DND-41 (cell line): Measurements from ENCODE around the gene ACOXL.
"Not testable (repeated sequence)": the region's sequence is repeated elsewhere in the genome, so short reads cannot be mapped to it uniquely, and the experiment has no call there.

Source experiments
- ATAC-seq: fragments of 200-7000 bp; cut with Tn5 transposase; 3 replicates; pipeline ENCODE4 v1.9.1; 2021; ENCODE audit warnings: low read depth; ENCODE audit not compliant: insufficient read depth
- DNase-seq: peaks from one replicate; pipeline ENCODE4 v3.0.0-alpha.2; 2020
- H2AFZ ChIP-seq: 2 replicates; pipeline ENCODE4 v1.6.0; 2012; ENCODE audit warnings: low read depth, low read length
- H3K27ac ChIP-seq: 2 replicates; pipeline ENCODE4 v1.5.1; 2012; ENCODE audit warnings: low read length, inconsistent platforms
- H3K27me3 ChIP-seq: fragments of 200-600 bp; sonication (generic); 2 replicates; pipeline ENCODE4 v1.6.0; 2012; ENCODE audit warnings: low read length, mild to moderate bottlenecking, inconsistent platforms; ENCODE audit not compliant: insufficient read depth, poor library complexity
- H3K36me3 ChIP-seq: 2 replicates; pipeline ENCODE4 v1.5.1; 2012; ENCODE audit warnings: low read length, inconsistent platforms; ENCODE audit not compliant: insufficient read depth
- H3K4me1 ChIP-seq: 2 replicates; pipeline ENCODE4 v1.5.1; 2012; ENCODE audit warnings: mild to moderate bottlenecking, low read length; ENCODE audit not compliant: insufficient read depth
- H3K4me2 ChIP-seq: 2 replicates; pipeline ENCODE4 v1.6.0; 2012; ENCODE audit warnings: mild to moderate bottlenecking, moderate library complexity, low read length, inconsistent platforms; ENCODE audit not compliant: insufficient read depth
- H3K4me3 ChIP-seq, 2 experiments: fragments of 200-600 bp in 1 of 2; shearing (Covaris generic) in 1 of 2; 2 replicates each; pipeline ENCODE4 v1.5.1; 2012 to 2016; ENCODE audit warnings: inconsistent platforms in 2 of 2, low read length in 2 of 2, mild to moderate bottlenecking in 2 of 2, low read depth in 1 of 2, moderate library complexity in 1 of 2
- H3K79me2 ChIP-seq: 2 replicates; pipeline ENCODE4 v1.6.0; 2012; ENCODE audit warnings: low read length, inconsistent platforms; ENCODE audit not compliant: insufficient read depth
- H3K9ac ChIP-seq: 2 replicates; pipeline ENCODE4 v1.6.0; 2012; ENCODE audit warnings: low read depth, mild to moderate bottlenecking, inconsistent platforms, low read length, moderate library complexity
- H3K9me3 ChIP-seq: 2 replicates; pipeline ENCODE4 v1.5.1; 2012; ENCODE audit warnings: low read length, moderate library complexity, mild to moderate bottlenecking, inconsistent platforms; ENCODE audit not compliant: insufficient read depth, severe bottlenecking
- H4K20me1 ChIP-seq: 2 replicates; pipeline ENCODE4 v1.6.0; 2012; ENCODE audit warnings: low read length; ENCODE audit not compliant: insufficient read depth
- EZH2 ChIP-seq: IDR thresholded peaks from 3 replicates; pipeline ENCODE4 v1.6.1; 2012; ENCODE audit warnings: borderline replicate concordance, low read depth, mild to moderate bottlenecking, moderate library complexity, low read length, inconsistent platforms; ENCODE audit not compliant: severe bottlenecking
- TF ChIP-seq, protein P1 (sequence below): IDR thresholded peaks from 2 replicates; pipeline ENCODE4 v1.5.1; 2012; ENCODE audit warnings: borderline replicate concordance, low read length, moderate library complexity, mild to moderate bottlenecking; ENCODE audit not compliant: poor library complexity, severe bottlenecking; ENCODE audit errors: extremely low read depth

Gene ACOXL

DNA sequence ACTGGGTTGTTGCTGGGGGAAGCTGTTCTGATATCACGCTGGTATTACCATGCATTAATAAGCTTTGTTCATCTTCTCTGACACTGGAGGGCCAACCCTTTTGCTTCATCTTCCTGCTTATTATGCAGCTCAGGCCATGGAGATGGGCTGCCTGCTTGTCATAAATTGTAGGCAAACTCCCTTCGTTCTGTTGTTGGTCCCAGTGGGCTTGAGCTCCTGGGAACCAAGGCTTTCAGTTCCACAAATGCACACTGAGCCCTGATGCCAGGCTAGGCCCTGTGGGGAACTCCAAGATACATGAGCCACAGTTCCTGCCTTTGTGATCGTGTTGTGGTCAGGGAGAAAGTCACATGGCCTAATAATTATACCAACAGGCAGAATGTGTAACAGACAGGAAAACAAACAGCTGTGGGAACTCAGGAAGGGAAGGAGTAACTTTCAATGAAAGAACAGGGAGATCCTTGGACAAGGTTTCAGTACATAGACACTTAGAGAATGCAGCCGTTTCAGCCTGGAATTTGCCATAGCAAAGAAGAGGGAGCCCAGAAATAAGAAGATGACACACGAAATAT is 339.3 kb downstream of the ACOXL start:
- no peak overlapping the region for H3K4me2 ChIP-seq
- H4K20me1 ChIP-seq, result no peaks in the 10 kb centered on the region

DNA sequence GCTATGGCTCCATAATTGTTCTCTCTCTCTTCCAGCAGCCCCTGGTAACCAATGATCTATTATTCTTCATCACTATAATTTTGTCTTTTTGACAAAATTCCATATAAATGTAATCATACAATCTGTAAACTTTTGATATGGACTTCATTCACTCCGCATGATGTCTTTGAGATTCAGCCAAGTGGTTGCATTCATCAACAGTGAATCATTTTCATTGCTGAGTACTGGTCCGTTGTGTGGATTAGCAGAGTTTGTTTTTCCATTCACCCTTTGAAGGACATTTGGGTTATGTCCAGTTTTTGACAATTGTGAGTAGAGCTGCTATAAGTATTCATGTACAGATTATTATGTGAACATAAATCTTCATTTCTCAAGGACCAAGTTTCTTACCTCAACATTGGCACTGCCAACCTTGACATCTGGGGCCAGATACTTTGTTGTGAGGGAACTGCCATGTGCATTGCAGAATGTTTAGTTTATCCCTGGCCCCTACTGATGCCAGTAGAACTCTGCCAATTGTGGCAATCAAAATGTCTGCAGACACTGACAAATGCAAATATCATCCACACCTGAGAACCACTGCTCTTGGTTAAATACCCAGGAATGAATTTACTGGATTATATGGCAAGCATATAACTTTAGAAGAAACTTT is 340.0 kb downstream of the ACOXL start:
- Histone ChIP-seq H2AFZ (no peak overlapping the region), H3K9ac (no peak overlapping the region), H3K27ac (no peak overlapping the region), H3K4me2 (no peak overlapping the region), H3K27me3 (no peaks in the 10 kb centered on the region), H3K36me3 (no peaks in the 10 kb centered on the region), H4K20me1 (no peaks in the 10 kb centered on the region), H3K79me2 (no peaks in the 10 kb centered on the region), H3K4me1 (peaks cover 7% of the 10 kb centered on the region), H3K4me3 (no peak overlapping the region), H3K9me3 (peaks cover 11% of the 10 kb centered on the region)
- TF ChIP-seq, protein P1, sequence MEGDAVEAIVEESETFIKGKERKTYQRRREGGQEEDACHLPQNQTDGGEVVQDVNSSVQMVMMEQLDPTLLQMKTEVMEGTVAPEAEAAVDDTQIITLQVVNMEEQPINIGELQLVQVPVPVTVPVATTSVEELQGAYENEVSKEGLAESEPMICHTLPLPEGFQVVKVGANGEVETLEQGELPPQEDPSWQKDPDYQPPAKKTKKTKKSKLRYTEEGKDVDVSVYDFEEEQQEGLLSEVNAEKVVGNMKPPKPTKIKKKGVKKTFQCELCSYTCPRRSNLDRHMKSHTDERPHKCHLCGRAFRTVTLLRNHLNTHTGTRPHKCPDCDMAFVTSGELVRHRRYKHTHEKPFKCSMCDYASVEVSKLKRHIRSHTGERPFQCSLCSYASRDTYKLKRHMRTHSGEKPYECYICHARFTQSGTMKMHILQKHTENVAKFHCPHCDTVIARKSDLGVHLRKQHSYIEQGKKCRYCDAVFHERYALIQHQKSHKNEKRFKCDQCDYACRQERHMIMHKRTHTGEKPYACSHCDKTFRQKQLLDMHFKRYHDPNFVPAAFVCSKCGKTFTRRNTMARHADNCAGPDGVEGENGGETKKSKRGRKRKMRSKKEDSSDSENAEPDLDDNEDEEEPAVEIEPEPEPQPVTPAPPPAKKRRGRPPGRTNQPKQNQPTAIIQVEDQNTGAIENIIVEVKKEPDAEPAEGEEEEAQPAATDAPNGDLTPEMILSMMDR, result no peak
- TF ChIP-seq EZH2, result no peak
- DNase-seq (no peak), ATAC-seq (no peak)

More for the DNA sequence above, 339.3 kb downstream of the ACOXL start:
- H2AFZ ChIP-seq, result peak overlapping the region; percentile 1; the same call in 1 of the 2 replicates
- no peaks in the 10 kb centered on the region for H3K79me2 ChIP-seq
- ATAC-seq, result 0 out of 3 replicates have a peak, but pooled peaks have one; percentile 31
- no peak overlapping the region for H3K27ac ChIP-seq
- TF ChIP-seq EZH2, result no peak
- TF ChIP-seq, protein P1, result no peak
- no peak for DNase-seq
- no peaks in the 10 kb centered on the region for H3K27me3 ChIP-seq
- peaks cover 7% of the 10 kb centered on the region for H3K4me1 ChIP-seq
- peaks cover 11% of the 10 kb centered on the region for H3K9me3 ChIP-seq
- H3K9ac ChIP-seq, result no peak overlapping the region
- H3K4me3 ChIP-seq, result no peak overlapping the region
- no peaks in the 10 kb centered on the region for H3K36me3 ChIP-seq

DNA sequence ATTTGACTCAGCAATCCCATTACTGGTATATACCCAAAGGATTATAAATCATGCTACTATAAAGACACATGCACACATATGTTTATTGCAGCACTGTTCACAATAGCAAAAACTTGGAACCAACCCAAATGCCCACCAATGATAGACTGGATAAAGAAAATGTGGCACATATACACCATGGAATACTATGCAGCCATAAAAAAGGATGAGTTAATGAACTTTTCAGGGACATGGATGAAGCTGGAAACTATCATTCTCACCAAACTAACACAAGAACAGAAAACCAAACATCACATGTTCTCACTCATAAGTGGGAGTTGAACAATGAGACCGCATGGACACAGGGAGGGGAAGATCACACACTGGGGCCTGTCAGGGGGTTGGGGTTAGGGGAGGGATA is 350.3 kb downstream of the ACOXL start:
- DNase-seq, H2AFZ ChIP-seq, H3K4me1 ChIP-seq, H3K36me3 ChIP-seq, H3K79me2 ChIP-seq, H3K9me3 ChIP-seq, H3K27me3 ChIP-seq, H3K9ac ChIP-seq, H3K4me2 ChIP-seq, ATAC-seq, H4K20me1 ChIP-seq, H3K4me3 ChIP-seq, H3K27ac ChIP-seq: not testable (repeated sequence)

DNA sequence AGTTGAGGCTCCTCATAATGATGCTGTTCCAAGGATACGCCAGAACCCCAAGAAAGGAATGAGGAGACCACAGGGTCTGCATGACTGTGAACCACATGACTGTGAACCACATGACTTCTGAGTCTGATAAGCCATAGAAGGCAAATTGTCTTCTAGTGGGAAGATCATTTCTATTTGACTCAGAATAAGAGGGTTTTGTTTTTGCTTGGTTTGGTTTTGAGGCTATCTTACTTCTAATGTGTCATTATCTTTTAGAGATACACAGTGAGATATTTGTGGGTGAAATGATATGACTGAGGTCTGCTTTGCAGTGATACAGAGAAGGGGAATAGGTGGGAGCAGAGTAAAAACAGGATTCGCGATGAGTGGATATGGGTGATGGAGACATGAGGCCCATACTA is 359.4 kb downstream of the ACOXL start:
- no peaks in the 10 kb centered on the region for H3K27me3 ChIP-seq
- H3K4me3 ChIP-seq, result no peak overlapping the region
- H2AFZ ChIP-seq, result no peak overlapping the region
- no peaks in the 10 kb centered on the region for H3K4me1 ChIP-seq
- no peaks in the 10 kb centered on the region for H3K36me3 ChIP-seq
- no peak overlapping the region for H3K27ac ChIP-seq
- no peaks in the 10 kb centered on the region for H3K9me3 ChIP-seq
- no peak for DNase-seq
- no peaks in the 10 kb centered on the region for H3K79me2 ChIP-seq
- ATAC-seq, result no peak
- no peak overlapping the region for H3K4me2 ChIP-seq
- no peak overlapping the region for H3K9ac ChIP-seq
- no peaks in the 10 kb centered on the region for H4K20me1 ChIP-seq
- TF ChIP-seq, protein P1, result no peak
- TF ChIP-seq EZH2, result no peak
